HG03135 (cell line): ENCODE data around the gene OCA2.

ENCODE experiments used
- ATAC-seq: cut with Tn5 transposase; IDR thresholded peaks from one replicate; pipeline ENCODE4 v1.9.1; 2021; ENCODE audit warnings: mild to moderate bottlenecking, moderate library complexity; ENCODE audit not compliant: unreplicated experiment

Gene OCA2

DNA sequence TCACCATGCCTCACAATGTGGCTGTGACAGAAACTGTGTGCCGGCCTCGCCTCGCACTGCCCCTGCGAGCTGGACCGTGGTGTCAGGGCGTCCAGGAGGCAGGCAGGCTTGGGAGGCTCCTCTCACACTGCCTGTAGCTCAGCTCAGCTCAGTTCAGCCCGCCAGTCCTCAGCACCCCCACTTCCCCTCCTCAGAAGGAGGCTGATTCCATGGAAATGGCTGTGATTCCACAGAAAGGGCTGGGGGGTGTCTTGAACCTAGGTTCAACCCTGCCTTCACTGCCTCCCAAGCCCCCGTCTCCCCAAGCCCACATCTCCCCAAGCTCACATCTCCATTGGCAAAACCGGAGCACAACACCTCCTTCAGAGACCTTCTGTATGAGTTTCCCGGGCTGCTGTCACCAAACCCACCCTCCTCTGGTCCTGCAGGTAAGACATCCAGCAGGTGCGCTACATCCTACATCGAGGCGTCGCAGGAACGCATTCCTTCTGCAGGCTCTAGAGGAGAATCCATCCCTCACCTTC, 94.0 kb downstream of the OCA2 start:
- ATAC-seq = no peak

DNA sequence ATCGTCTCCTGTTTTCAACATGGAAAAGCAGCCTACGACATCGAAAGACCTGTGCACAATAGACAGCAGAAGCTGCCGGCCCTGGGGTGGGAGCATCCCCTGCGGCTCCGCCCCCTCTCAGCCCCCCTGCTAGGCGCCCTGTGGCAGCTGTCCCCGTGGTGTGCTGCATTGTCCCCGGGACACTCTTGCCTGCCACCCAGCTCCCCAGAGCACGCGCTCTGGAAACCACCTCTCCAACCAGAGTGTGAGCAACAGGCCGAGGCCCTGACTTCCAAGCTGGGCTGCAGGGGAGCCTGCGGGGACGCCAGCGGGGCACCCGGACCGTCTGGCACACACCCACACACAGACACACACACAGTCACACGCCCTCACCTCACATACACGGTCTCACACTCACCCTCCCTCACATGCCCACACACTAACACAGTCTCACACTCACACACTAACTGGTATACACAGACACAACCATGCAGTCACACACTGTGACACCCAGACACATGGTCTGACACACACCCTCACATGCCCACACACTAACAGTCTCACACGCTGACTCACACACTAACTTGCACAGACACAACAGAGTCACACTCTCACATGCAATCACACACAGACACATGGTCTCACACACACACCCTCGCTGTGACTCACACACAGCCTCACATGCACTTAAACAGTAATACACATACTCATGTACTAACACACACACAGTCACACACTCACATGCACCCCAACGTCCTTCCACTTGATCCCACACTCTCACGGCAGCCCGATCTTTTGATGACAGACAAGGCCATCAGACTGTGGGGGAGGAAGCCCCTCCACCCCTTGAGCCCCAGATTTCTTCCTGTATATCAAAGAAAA, 94.7 kb downstream of the OCA2 start:
- no peak for ATAC-seq

DNA sequence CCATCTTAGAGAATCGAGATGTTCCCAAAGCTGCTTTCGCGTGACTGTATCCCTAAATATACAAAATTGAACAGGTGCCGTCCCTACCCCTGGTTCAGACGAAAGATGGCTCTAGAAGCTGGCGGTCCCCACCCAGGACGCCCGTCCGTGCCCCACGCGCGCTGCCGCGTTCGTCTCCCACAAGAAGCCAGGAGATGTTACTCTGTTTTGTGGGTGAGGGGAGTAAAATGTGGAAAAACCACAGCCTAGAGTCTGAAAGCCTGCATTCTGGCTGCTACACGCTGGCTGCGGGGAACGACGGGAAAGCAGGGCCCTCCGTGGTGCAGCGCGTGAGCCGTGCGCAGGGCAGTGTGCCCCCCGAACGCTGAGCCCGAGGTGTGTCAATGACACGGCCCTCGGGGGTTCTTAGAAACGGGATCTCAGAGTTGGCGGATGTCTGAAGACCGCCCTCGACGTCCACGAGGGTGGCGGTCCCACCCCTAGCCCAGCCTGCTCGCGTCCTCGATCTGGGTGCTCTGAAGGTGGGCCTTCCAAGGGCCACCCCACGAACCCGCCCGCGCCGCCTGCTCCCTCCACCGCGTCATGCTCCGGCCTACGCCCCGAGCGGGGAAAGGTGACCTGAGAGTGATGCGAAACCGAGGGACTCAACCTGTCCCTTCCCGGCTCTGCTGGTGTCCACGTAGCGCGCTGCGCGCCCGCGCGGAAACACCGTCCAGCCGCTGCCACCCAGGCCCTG, 95.6 kb downstream of the OCA2 start:
- ATAC-seq = no peak

- no peak for ATAC-seq
Observed at GRCh38 chr15:28002867-28003266, 96.2 kb downstream of the OCA2 start.

DNA sequence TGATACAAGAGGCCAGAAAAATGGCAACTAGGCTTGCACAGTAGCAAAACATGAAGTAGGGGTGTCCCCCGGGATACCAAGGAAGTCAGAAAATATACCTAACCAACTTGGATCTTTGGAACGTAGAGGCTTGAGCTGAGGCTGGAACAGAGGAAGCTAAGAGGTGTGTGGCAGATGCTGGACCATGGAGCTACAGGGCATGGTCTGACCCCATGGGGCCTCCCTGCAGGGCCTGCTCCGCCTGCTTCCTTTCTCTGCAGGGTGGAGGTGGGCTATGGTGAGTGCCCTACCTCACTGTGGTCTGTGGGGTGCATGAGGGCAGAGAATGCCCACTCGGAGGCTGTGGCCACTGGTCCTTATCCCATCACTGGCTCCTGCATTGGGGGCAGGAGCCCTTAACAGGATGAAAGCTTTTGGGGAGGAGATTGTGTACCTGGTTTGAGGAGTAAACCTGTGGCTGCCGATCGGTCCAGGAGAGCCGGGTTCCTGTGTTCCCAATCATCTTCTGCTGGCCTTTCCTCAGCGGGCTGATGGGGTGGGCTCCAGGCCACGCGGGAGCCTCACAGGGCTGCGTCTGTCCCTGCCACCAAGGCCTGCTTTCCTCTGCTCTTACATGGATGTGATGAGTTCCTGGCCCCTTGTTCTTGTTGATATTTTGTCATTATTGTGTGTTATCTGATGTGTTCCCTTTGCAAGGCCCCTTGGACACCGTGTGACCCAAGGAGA, 96.8 kb downstream of the OCA2 start:
- ATAC-seq = no peak

DNA sequence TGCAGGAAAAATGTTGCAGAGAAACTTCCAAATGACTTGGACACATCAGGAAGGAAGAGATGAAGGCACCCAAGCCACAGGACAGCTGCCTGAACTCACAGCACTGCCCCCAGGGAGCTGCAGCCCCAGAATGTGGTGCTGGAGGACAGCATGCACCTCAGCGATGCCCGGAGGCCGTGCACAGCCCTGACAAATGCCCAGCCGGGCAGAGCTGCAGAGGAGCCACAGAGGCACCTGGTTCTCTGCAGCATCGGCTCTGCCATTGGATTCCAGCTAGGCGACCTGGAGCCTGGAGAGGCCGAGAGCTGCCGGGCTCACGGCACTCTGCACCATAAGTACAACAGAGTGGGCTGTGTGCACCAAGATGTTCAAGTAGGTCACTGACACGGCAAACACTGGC, 97.5 kb downstream of the OCA2 start:
- ATAC-seq = no peak

- no peak for ATAC-seq
Observed at GRCh38 chr15:27993996-27994780, 104.9 kb downstream of the OCA2 start.

DNA sequence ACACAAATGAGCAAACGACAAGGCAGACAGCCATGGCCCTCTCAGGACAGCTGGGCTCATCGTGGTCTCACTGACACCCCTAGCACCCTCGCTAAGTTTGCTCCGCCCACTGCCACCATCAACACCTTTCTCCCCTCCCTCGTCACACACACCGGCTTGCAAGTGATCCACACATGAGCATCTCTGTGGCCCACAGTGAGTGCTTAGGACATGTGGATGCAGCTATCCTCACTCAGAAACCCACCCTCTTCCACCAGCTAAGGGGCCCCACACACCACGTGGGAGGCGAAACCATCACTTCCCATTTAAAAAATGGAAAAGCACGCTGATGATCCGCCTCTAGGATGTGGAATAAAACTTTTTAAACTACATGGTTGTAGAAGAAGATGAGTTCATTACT, 105.6 kb downstream of the OCA2 start:
- no peak for ATAC-seq

GRCh38 chr15:27990521-27991515, 108.3 kb downstream of the OCA2 start:
- no peak for ATAC-seq

- no peak for ATAC-seq
Observed at GRCh38 chr15:27989838-27990237, 109.3 kb downstream of the OCA2 start.

DNA sequence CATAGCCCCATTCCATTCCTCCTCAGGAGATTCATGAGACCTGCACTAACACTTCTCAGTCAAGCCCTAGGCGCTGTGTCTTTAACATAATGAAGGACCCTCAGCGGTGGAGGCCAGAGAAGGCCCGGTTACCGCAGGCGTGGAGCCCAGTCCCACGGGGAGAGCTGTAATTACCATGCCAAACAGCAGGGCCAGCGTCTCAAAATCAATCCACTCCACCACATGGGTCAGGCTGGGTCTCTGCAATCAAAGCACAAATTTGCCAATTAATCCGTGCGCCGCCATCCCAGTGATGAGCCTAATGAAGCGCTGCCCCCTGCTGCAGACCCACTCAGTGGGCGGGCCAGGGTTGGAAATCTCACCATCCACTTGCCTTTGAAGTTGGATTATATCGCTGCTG, 109.7 kb downstream of the OCA2 start:
- no peak for ATAC-seq

DNA sequence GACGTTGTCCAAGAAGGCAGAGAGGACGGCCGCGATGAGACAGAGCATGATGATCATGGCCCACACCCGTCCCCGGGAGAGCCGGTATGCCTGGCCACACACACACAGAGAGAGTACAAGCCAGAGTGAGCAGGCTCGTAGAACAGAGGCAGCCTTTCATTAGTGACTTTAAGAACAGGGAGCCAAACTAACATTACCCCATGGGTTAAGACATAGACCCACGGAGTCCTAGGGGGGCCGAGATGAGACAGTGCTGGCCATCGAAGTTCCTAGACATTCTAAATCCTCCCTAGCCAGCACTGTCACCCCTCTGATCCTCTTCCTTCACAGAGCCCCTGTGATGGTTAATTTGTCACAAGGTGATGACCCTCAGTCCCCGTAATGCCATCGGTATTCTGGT, 114.0 kb downstream of the OCA2 start:
- ATAC-seq = no peak

- no peak for ATAC-seq
Observed at GRCh38 chr15:27983496-27983895, 115.6 kb downstream of the OCA2 start.

GRCh38 chr15:27977696-27978095, 121.4 kb downstream of the OCA2 start:
- no peak for ATAC-seq

- ATAC-seq = no peak
Observed at GRCh38 chr15:27973886-27974285, 125.2 kb downstream of the OCA2 start.

GRCh38 chr15:27970661-27971392, 128.3 kb downstream of the OCA2 start:
- no peak for ATAC-seq

DNA sequence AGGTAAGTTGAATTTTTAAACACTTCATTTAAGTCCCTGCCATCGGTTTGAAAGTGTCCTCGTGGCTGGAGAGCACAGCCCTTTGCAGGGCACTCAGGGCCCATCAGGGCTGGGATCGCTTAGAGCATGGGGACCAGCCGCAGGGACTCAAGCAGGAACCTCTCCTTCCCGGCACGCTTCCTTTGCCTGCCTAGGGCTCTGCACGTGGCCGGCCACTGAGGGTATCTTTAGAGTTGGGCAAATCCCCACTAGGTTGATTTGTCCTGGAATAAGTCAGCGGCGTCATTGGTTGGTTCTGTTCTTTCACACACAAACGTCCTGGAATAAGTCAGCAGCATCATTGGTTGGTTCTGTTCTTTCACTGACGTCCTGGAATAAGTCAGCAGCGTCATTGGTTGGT, 131.6 kb downstream of the OCA2 start:
- no peak for ATAC-seq

DNA sequence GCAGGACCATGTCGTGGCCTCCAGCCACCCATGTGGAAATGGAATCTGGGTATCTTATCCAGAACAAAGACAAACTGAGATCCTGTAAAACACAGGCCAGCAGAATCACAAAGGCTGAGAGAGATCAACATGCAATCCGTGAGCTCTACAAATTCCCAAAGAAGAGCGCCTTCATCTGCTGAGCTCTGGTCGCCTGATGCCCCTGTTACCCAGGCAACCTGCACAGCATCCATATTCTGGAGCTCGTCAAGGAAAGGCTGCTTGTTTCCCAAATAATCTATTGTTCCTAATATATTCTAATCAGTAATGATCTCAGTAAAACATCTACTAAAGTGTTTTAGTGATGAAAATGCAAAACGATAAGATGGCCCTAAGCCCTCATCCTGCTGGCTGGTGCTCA, 133.6 kb downstream of the OCA2 start:
- ATAC-seq = no peak

- no peak for ATAC-seq
Observed at GRCh38 chr15:27961801-27962200, 137.3 kb downstream of the OCA2 start.
